ENCODE results near the gene SYT9. TPM values are rescaled to one million over a fixed set of nuclear protein-coding genes. Genes with fewer than 3 reads are reported as not detected.

SYT9 gene
- total RNA-seq, 1 experiment from 2014 or later: not detected

DNA sequence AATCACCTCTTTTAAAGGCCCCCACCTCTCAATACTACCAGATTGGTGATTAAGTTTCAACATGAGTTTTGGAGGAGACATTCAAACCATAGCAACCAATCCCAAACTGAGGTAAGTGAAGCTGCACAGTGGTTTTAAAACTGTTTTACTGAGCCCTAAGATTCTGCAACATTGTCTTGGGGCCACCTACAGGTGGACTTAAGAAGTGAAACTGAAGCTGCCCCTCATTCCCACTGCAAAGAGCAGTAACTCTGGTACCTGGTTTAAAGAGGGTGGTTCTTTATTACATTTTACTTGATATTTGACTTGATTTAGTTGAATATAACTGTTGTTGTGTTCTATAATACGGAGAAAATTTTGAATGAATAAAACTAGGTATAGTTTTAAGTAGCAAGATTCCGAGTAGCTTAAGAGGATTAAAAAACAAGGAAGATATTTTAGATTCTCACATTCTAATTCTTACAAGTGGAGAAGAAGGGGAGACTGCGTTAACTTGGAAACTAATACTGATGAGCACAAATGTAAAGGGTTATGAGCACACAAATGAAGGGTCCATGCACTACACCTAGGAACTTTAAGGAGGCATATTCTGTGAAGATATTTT, 26.7 kb downstream of the SYT9 start:
- H3K4me3 Mint-ChIP-seq (ENCODE audit: unreplicated experiment): no peak overlapping the region
- DNase-seq (ENCODE audit: unreplicated experiment): peak; percentile 48
- CTCF ChIA-PET: interaction anchor here (0.8 to 1.7 kb wide), 16 partner anchors 9 to 821 kb away, joined by 3 to 8 read pairs (median 4); no protein-coding TSS in a partner anchor
- peaks cover 9% of the 10 kb centered on the region for H3K4me1 Mint-ChIP-seq (ENCODE audit: insufficient read depth, unreplicated experiment)
- H3K36me3 Mint-ChIP-seq (ENCODE audit: insufficient read depth, unreplicated experiment): no peaks in the 10 kb centered on the region
- intact Hi-C loops (cut with micrococcal nuclease): loop anchor here (1.0 to 2.0 kb wide), 2 partner anchors 180 to 466 kb away; no protein-coding TSS in a partner anchor
- no peaks in the 10 kb centered on the region for H3K9me3 Mint-ChIP-seq (ENCODE audit: unreplicated experiment)
- peak; percentile 42 for TF ChIP-seq CTCF (IDR thresholded peaks at IDR 0.05; ENCODE audit: unreplicated experiment)
- no peaks in the 10 kb centered on the region for H3K27me3 Mint-ChIP-seq (ENCODE audit: insufficient read depth, unreplicated experiment)
- no peak overlapping the region for H3K27ac Mint-ChIP-seq (ENCODE audit: low read depth, unreplicated experiment)
- POLR2A ChIA-PET: interaction anchor here (1.1 kb wide), 1 partner anchor 16 kb away, joined by 5 read pairs; no protein-coding TSS in a partner anchor
- no TSS peak for BruUV-seq (replicated peaks)

GRCh38 chr11:7279676-7280075, 28.0 kb downstream of the SYT9 start:
- intact Hi-C loops (cut with micrococcal nuclease): loop anchor here (2.0 kb wide), 1 partner anchor 181 kb away; no protein-coding TSS in a partner anchor
- BruUV-seq (replicated peaks): no TSS peak
- no peak overlapping the region for H3K4me3 Mint-ChIP-seq (ENCODE audit: unreplicated experiment)
- H3K9me3 Mint-ChIP-seq (ENCODE audit: unreplicated experiment): peaks cover 3% of the 10 kb centered on the region
- peaks cover 9% of the 10 kb centered on the region for H3K4me1 Mint-ChIP-seq (ENCODE audit: insufficient read depth, unreplicated experiment)
- no peaks in the 10 kb centered on the region for H3K36me3 Mint-ChIP-seq (ENCODE audit: insufficient read depth, unreplicated experiment)
- peaks cover 8% of the 10 kb centered on the region for H3K27me3 Mint-ChIP-seq (ENCODE audit: insufficient read depth, unreplicated experiment)
- ChIA-PET CTCF (interaction anchor here (0.6 to 1.7 kb wide), 10 partner anchors 9 to 524 kb away, joined by 3 to 7 read pairs (median 4); no protein-coding TSS in a partner anchor), POLR2A (no interaction called here)
- no peak overlapping the region for H3K27ac Mint-ChIP-seq (ENCODE audit: low read depth, unreplicated experiment)
- DNase-seq (ENCODE audit: unreplicated experiment): no peak
- no peak for TF ChIP-seq CTCF (IDR thresholded peaks at IDR 0.05; ENCODE audit: unreplicated experiment)

GRCh38 chr11:7281079-7281478, 29.4 kb downstream of the SYT9 start:
- POLR2A ChIA-PET: no interaction called here
- H3K27ac Mint-ChIP-seq (ENCODE audit: low read depth, unreplicated experiment): no peak overlapping the region

More at GRCh38 chr11:7281079-7281478, 29.4 kb downstream of the SYT9 start:
- intact Hi-C loops (cut with micrococcal nuclease): no loop called here
- CTCF ChIA-PET: interaction anchor here (0.9 kb wide), 1 partner anchor 468 kb away, joined by 3 read pairs; no protein-coding TSS in a partner anchor
- Mint-ChIP-seq H3K4me1 (ENCODE audit: insufficient read depth, unreplicated experiment) (peaks cover 9% of the 10 kb centered on the region), H3K9me3 (ENCODE audit: unreplicated experiment) (peaks cover 8% of the 10 kb centered on the region), H3K27me3 (ENCODE audit: insufficient read depth, unreplicated experiment) (peaks cover 14% of the 10 kb centered on the region), H3K4me3 (ENCODE audit: unreplicated experiment) (no peak overlapping the region), H3K36me3 (ENCODE audit: insufficient read depth, unreplicated experiment) (no peaks in the 10 kb centered on the region)
- TF ChIP-seq CTCF (IDR thresholded peaks at IDR 0.05; ENCODE audit: unreplicated experiment): no peak
- BruUV-seq (replicated peaks): no TSS peak
- DNase-seq (ENCODE audit: unreplicated experiment): peak; percentile 51

Data from MCF 10A (cell line).